K562 (cell line): ENCODE results near the gene ICAM3. TPM values are rescaled to one million over a fixed set of nuclear protein-coding genes. Genes with fewer than 3 reads are reported as not detected.
A peak's percentile ranks its signal among the peaks of the same experiment; 100 is the strongest.
"Not testable (repeated sequence)": the region's sequence is repeated elsewhere in the genome, so short reads cannot be mapped to it uniquely, and the experiment has no call there.

Experiments
- ATAC-seq: fragments of 200-7000 bp; cut with Tn5 transposase; 3 replicates; pipeline ENCODE4 v1.9.1; 2020; ENCODE audit warnings: moderate library complexity
- BruUV-seq: library from RNA; stranded (reverse); fragments of 400-500 nt; replicated peaks from 2 replicates; lab custom pipeline; 2021; lab: Mats Ljungman, UMichigan
- CTCF ChIA-PET: fragments of 300-600 bp; formaldehyde crosslinking; extraction: SDS; loops from one replicate; lab custom pipeline; 2021; ENCODE audit warnings: low intra/inter-chr PET ratio; lab: Yijun Ruan, JAX
- POLR2A ChIA-PET: fragments of 300-600, 350-650 bp; sonication (Branson Sonifier 250); formaldehyde crosslinking; extraction: SDS; loops from one replicate; lab custom pipeline; 2021; ENCODE audit warnings: antibody characterized with exemption, inconsistent platforms; lab: Yijun Ruan, JAX
- DNase-seq, 4 experiments: peaks; one replicate each; pipeline versions ENCODE4 v3.0.0 to v3.0.0-alpha.2; 2011 to 2018; ENCODE audit warnings: low spot score in 3 of 4, mixed read lengths in 3 of 4; ENCODE audit errors: extremely low read depth in 1 of 4
- FAIRE-seq: peaks from 2 replicates; lab custom pipeline; 2011; peaks lifted over from hg19 to GRCh38; lab: Jason Lieb, UNC
- H2AFZ ChIP-seq: 2 replicates; pipeline ENCODE4 v1.6.0; 2011; ENCODE audit warnings: low read depth, low read length, control low read depth, inconsistent platforms
- H3K27ac ChIP-seq: fragments of 200-600 bp; 3 replicates; pipeline ENCODE4 v1.8.0; 2011; ENCODE audit warnings: low read depth, mild to moderate bottlenecking, control low read depth, inconsistent platforms, low read length, moderate library complexity, mixed read lengths; ENCODE audit errors: extremely low read depth
- H3K27me3 ChIP-seq, 2 experiments: fragments of 300-600 bp in 1 of 2; 2 replicates in 1 of 2; 3 replicates in 1 of 2; pipeline versions ENCODE4 v1.6.0 to v1.8.0; 2011; ENCODE audit warnings: inconsistent platforms in 2 of 2, low read length in 2 of 2, mild to moderate bottlenecking in 1 of 2, mixed read lengths in 1 of 2, moderate library complexity in 1 of 2; ENCODE audit not compliant: control insufficient read depth in 2 of 2, insufficient read depth in 2 of 2
- H3K36me3 ChIP-seq: fragments of 300-600 bp; 3 replicates; pipeline ENCODE4 v1.8.0; 2011; ENCODE audit warnings: mild to moderate bottlenecking, low read length, inconsistent platforms; ENCODE audit not compliant: control insufficient read depth, insufficient read depth
- H3K4me1 ChIP-seq, 2 experiments: fragments of 200-600 bp in 1 of 2; replicated peaks in 1 of 2; 2 replicates in 1 of 2; 3 replicates in 1 of 2; pipeline versions ENCODE4 v1.5.1 to v1.8.0; 2011; ENCODE audit warnings: inconsistent platforms in 2 of 2, low read length in 2 of 2, mild to moderate bottlenecking in 1 of 2, mixed read lengths in 1 of 2, moderate library complexity in 1 of 2; ENCODE audit not compliant: control insufficient read depth in 2 of 2, insufficient read depth in 2 of 2
- H3K4me2 ChIP-seq: 2 replicates; pipeline ENCODE4 v1.6.1; 2011; ENCODE audit warnings: low read length, control low read depth, inconsistent platforms, mixed read lengths; ENCODE audit not compliant: insufficient read depth
- H3K4me3 ChIP-seq: fragments of 200-600 bp; sonication (generic), shearing (Covaris generic); 2 replicates; pipeline ENCODE4 v1.5.1; 2016; ENCODE audit warnings: control low read depth, inconsistent platforms
- H3K79me2 ChIP-seq: fragments of 200-600 bp; 3 replicates; pipeline ENCODE4 v1.8.0; 2011; ENCODE audit warnings: low read length, inconsistent platforms; ENCODE audit not compliant: control insufficient read depth, insufficient read depth
- H3K9ac ChIP-seq, 2 experiments: 2 replicates each; pipeline versions ENCODE4 v1.6.0 to v1.6.1; 2011; ENCODE audit warnings: low read depth in 2 of 2, low read length in 2 of 2, control low read depth in 1 of 2, inconsistent platforms in 1 of 2, mild to moderate bottlenecking in 1 of 2, mixed read lengths in 1 of 2; ENCODE audit not compliant: insufficient read depth in 1 of 2
- H3K9me1 ChIP-seq: one replicate; pipeline ENCODE4 v1.6.0; 2011; ENCODE audit warnings: inconsistent platforms, mild to moderate bottlenecking, low read length, moderate library complexity; ENCODE audit not compliant: control insufficient read depth, insufficient read depth
- H3K9me3 ChIP-seq: replicated peaks from 2 replicates; pipeline ENCODE4 v1.5.1; 2011; ENCODE audit warnings: low read depth, low read length, inconsistent platforms; ENCODE audit not compliant: control insufficient read depth, insufficient read depth
- H4K20me1 ChIP-seq: replicated peaks from 2 replicates; pipeline ENCODE4 v1.6.1; 2011; ENCODE audit warnings: low read length, inconsistent platforms, mixed read lengths; ENCODE audit not compliant: control insufficient read depth, insufficient read depth
- ATF3 ChIP-seq, 2 experiments: fragments of 450-650 bp in 1 of 2; sonication (generic) in 1 of 2; formaldehyde crosslinking in 1 of 2; IDR thresholded peaks in 1 of 2; conservative IDR thresholded peaks in 1 of 2; 2 replicates each; pipeline versions ENCODE4 v1.6.1 to v1.8.1; 2016 to 2023; ENCODE audit warnings: mild to moderate bottlenecking in 2 of 2, moderate library complexity in 2 of 2, inconsistent platforms in 1 of 2, missing genetic modification reagents in 1 of 2
- ZBTB33 ChIP-seq: sonication (generic); formaldehyde crosslinking; IDR thresholded peaks from 2 replicates; pipeline ENCODE4 v1.8.1; 2023; ENCODE audit warnings: mild to moderate bottlenecking, missing genetic modification reagents
- ZNF384 ChIP-seq: IDR thresholded peaks from 2 replicates; pipeline ENCODE4 v1.6.1; 2012; ENCODE audit warnings: low read depth, low read length, improper control_type of control experiment
- WGBS: fragments of 100-300 bp; shearing (Covaris generic); methylation state at CpG from one replicate; pipeline ENCODE4 v1.1.6; 2016; ENCODE audit warnings: low coverage, mixed read lengths; ENCODE audit not compliant: insufficient coverage; ENCODE audit errors: missing lambda C conversion rate; 5-methylcytosine and 5-hydroxymethylcytosine counted together
- in situ Hi-C: fragments of 300-500 bp; cut with MboI; formaldehyde crosslinking; loops from 4 replicates; pipeline ENCODE4 v1.15.0; 2018; ENCODE audit warnings: inconsistent platforms, mixed read lengths
- intact Hi-C: fragments of 100-400 bp; cut with micrococcal nuclease; formaldehyde crosslinking; loops from 2 replicates; pipeline ENCODE4 v1.14.2; 2022
- polyA plus RNA-seq, 8 experiments: library from polyadenylated mRNA; depleted of rRNA in 4 of 8; stranded (reverse) in 5 of 8; unstranded in 3 of 8; fragments of >200 nt; fragmentation: Nextera tagmentation in 2 of 8; fragmentation: Illumina TruSeq in 1 of 8; extraction: Ambion mirVana in 2 of 8; extraction: Trizol in 1 of 8; gene quantifications; 2 replicates each; pipeline versions ENCODE4 v1.2.1 to v1.2.3, GENCODE V29; 2011 to 2014; ENCODE audit warnings: inconsistent platforms in 1 of 8, missing spikeins in 1 of 8
- total RNA-seq, 7 experiments: library from RNA; depleted of rRNA in 6 of 7; stranded (reverse); fragments of >200 nt in 6 of 7; fragmentation: Illumina TruSeq in 2 of 7; extraction: Trizol in 2 of 7; gene quantifications; 2 replicates each; pipeline versions ENCODE4 v1.2.1 to v1.2.3, GENCODE V29; 2011 to 2021; ENCODE audit warnings: low replicate concordance in 1 of 7

Gene ICAM3
- total and polyA plus RNA-seq, 9 of the 15 experiments (the other 6 are each of a cell fraction or from before 2014, with no cell fraction given), result 6.5 to 39.5 (median 24.2) TPM

GRCh38 chr19:10336725-10337124 lies 2.7 kb downstream of the ICAM3 start:
- H3K27ac ChIP-seq; FAIRE-seq; H2AFZ ChIP-seq; DNase-seq; H3K4me2 ChIP-seq; H3K36me3 ChIP-seq; H4K20me1 ChIP-seq; CTCF ChIA-PET; H3K9ac ChIP-seq; BruUV-seq; H3K9me1 ChIP-seq; H3K4me3 ChIP-seq; intact Hi-C loops; H3K9me3 ChIP-seq; ATAC-seq; in situ Hi-C loops; H3K27me3 ChIP-seq; TF ChIP-seq ATF3 (CRISPR knock-in tag; conservative IDR thresholded peaks at IDR 0.05): not testable (repeated sequence)
- POLR2A ChIA-PET, result interaction anchor here (3.9 kb wide), 1 partner anchor 8 kb away, joined by 29 read pairs; no protein-coding TSS in a partner anchor
- 78% methylated on average over 9 of the region's 9 CpGs for WGBS
- Histone ChIP-seq H3K79me2 (peaks cover 38% of the 10 kb centered on the region), H3K4me1 (peaks cover 14 to 42% of the 10 kb centered on the region in 2 experiments; a peak in 4 of 5 replicates)
- TF ChIP-seq ZBTB33 (CRISPR knock-in tag) (0 out of 2 replicates have a peak, but pooled peaks have one; percentile 15), ZNF384 (peak; percentile 23; the same call in 1 of the 2 replicates), ATF3 (IDR thresholded peaks at IDR 0.05) (peak; percentile 12; the same call in 1 of the 2 replicates)
